GM21723 (cell line): ENCODE results near the gene KAZALD1.

Source experiments
- ATAC-seq: cut with Tn5 transposase; IDR thresholded peaks from one replicate; pipeline ENCODE4 v1.9.1; 2021; ENCODE audit warnings: mild to moderate bottlenecking, moderate library complexity; ENCODE audit not compliant: unreplicated experiment

The KAZALD1 gene, protein sequence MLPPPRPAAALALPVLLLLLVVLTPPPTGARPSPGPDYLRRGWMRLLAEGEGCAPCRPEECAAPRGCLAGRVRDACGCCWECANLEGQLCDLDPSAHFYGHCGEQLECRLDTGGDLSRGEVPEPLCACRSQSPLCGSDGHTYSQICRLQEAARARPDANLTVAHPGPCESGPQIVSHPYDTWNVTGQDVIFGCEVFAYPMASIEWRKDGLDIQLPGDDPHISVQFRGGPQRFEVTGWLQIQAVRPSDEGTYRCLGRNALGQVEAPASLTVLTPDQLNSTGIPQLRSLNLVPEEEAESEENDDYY

GRCh38 chr10:101061624-101062231 lies at the start of gene KAZALD1:
Gene KAZALD1 (plus strand): TSS chr10:101061989. CDS start chr10:101062593, 604 bp downstream.
- no peak for ATAC-seq

DNA sequence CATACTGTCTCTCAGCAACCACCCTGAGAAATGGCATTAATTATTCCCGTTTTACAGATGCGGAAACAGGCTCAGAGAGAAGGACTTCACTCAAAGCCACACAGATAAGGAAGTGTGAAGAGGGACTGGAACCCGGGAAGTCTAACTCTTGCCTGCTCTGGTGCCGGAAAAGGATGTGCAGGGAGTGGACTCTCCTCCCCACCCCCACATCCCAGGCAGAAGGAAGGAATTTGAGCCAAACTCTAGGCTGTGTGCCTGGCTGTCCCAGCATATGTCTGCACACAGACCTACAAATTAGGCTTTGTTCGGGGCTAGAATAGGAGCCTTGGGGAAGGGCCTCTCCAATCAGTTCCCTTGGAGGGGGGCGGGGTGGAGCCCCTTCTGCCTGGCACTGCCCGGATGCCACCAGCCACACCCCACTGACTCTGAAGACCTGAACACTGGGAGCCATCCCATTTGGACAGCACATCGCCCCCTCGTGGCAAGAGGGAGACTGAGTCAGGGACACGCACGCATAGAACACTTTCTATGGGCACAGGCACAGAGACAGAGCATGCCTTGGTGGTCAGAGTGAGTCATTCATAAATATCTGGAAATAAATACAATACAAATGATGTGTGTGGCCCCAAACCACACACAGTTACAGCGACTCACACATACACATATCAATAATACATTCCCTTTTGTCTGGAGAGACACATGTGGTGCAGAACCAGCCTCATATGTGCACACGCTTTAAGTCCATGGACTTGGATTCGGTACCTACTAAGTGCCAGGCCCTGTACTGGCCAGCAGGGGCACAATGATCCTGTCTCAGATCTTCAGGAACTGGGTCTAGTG lies 49.0 kb upstream of the KAZALD1 start:
- ATAC-seq, result peak; percentile 81

DNA sequence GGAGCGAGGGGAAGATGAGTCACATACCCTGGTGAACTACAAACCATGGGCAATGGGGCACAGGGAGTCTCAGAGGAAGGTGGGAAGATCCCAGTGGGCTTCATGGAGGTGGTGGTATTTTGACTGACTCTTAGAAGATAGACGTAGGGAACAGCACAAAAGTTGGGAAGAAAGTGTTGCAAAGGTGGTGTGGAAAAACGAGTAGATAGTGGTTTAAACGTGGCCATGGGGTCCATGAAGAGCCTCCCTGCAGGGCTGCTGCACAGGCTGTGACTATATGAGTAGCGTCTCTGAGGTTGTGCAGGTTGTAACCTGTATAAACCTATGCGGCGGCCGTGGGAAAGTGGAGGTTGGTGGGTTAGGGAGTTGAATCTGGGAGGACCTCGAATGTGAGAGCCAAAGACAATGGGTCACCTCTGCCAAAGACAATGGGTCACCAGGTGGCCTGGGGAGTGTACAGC lies 48.4 kb upstream of the KAZALD1 start:
- ATAC-seq, result no peak

- peak; percentile 47 for ATAC-seq
These were observed 47.4 kb upstream of the KAZALD1 start for GRCh38 chr10:101014230-101014884.

DNA sequence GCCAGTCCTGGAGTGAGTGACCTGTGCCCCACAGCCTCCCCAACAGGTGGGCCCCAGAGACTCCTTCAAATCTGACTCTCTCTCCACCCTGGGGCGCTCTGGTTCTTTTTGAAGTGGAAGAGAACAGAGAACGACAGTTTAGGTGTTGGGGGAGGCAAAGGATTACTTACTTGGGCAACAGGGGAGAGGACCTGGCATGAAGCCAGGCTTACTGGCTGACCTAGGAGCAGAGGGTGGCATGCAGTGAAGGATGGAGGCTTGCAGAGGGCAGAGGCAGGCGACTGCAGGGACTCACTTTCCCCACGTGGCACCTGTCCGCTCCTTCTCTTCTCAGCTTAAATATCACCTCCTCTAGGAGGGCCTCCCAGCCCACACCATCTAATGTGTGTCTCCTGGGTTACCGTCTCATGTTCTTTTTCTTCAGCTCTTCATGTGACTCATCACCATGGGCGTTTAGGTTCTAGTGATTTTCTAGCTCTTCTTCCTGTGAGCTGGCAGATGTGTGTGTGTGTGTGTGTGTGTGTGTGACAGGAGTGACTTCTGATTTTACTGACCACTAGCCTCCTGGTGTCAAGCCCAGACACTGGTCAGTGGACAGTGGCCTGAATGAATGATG lies 46.7 kb upstream of the KAZALD1 start:
- ATAC-seq, result no peak

DNA sequence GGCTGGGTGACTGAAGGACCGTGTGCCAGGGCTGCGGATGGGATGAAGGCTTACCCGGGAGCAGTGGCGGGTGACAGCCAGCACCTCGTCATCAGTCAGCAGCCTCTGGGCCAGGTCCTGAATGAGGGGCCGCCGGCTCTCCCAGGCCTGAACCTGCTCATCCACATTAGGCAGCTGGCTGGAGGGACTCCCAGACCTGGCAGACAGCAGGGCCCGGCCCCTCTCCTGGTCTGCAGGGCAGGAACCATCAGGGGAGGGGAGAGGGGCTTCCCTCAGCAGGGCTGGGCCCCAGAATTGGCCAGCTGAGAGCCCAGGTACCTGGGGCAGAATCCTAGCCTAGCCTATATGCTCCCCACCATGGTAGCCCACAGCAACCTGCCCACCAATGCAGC lies 46.2 kb upstream of the KAZALD1 start:
- ATAC-seq, result no peak

- no peak for ATAC-seq
These were observed 45.0 kb upstream of the KAZALD1 start for GRCh38 chr10:101016814-101017213.

- no peak for ATAC-seq
These were observed 43.6 kb upstream of the KAZALD1 start for GRCh38 chr10:101018118-101018599.

GRCh38 chr10:101018600-101019439 lies 43.0 kb upstream of the KAZALD1 start:
- ATAC-seq, result no peak

DNA sequence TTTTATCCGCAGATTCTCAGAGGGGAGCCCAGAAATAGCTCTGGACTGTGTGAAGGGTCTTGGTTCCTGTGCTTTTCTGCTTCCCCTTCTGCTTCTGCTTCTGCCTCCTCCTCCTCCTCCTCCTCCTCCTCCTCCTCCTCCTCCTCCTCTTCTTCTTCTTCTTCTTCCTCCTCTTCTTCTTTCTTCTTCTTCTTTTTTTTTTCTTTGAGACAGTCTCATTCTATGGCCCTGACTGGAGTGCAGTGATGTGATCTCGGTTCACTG lies 42.4 kb upstream of the KAZALD1 start:
- no peak for ATAC-seq

DNA sequence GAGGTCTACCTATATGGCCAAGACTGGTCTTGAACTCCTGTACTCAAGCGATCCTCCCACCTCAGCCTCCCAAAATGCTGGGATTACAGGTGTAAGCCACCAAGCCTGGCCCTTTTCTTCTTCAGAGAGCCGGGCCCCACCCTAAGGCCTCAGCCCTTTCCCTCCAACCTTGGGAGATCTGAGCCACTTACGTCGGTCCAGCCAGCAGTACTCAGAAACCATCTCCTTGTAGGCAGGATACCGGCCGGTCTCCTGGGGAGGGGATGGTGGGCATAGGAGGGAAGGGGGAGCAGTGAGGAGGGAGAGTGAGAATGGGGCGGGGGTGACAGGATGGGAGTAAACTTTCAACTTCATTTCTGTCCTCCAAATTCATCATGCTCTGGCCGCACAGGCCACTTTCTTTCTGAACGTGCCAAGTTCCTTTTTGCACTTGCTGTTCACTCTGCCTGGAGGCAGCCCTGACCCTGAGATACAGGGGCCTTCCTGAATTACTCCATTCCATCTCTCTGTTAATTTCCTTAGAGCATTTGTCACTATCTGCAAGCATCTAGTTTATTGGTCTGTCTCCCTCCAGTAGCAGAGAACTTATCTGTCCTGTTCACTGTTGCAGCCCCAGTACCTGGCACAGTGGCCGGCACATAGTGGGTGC lies 41.2 kb upstream of the KAZALD1 start:
- ATAC-seq, result no peak

DNA sequence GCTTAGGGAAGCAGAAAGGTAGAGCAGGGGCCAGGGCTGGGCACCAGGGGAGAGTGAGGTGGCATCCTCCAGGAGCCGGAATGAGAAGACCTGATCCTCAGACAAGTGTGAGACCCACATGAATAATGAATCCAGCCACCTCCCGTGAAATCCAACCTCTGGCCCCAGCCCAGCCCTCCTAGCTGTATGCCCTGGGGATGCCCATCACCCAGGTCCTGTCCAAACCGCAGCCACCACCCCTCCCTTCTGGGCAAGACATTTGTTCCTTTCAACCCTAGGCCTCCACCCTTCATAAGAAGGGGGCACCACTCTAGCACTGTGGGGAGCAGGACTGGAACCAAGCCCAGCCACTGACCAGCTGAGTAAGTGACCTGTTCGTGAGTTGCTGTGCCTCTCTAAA lies 40.5 kb upstream of the KAZALD1 start:
- no peak for ATAC-seq

- ATAC-seq, result no peak
These were observed 40.0 kb upstream of the KAZALD1 start for GRCh38 chr10:101021692-101022251.

DNA sequence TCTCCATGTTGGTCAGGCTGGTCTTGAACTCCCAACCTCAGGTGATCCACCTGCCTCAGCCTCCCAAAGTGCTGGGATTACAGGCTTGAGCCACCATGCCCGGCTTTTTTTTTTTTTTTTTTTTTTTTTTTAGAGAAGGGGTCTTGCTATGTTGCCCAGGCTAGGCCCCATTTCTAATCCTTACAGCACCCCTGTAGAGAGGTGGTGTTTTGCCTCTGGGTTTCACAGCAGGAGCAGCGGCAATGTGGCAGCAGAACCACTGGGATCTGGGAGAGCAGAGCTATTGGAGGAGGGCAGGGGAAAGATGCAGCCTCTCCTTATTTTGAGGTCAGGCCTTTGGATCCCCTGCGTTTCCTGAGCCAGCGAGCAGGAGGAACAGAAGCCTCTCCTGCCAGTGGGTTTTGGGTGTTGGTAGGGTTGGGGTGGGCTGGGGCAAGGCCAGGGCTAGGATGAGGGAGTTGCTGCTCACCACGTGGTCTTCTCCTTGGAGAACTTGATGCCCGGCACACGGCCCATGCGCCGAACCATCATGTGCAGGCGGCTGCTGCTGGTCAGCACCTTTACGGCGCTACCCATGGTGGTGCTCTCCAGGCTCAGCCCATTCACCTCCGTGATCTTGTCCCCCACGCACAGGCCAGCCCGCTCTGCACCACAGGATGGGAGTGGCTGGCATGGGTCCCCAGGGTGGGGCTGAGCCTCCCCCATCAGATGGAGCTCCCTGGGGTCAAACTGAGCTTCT lies 38.7 kb upstream of the KAZALD1 start:
- ATAC-seq, result no peak

GRCh38 chr10:101027106-101027720 lies 34.6 kb upstream of the KAZALD1 start:
- ATAC-seq, result no peak

- no peak for ATAC-seq
These were observed 33.1 kb upstream of the KAZALD1 start for GRCh38 chr10:101028446-101029337.
